Activated naive CD8-positive, alpha-beta T cell treated with anti-CD3 and anti-CD28 coated beads for 36 hours (primary cell): ENCODE measurements around the gene KRT3. TPM values are rescaled to one million over a fixed set of nuclear protein-coding genes. Genes with fewer than 3 reads are reported as not detected.
"Not testable (repeated sequence)": the region's sequence is repeated elsewhere in the genome, so short reads cannot be mapped to it uniquely, and the experiment has no call there.

Experiments used
- DNase-seq: peaks from one replicate; pipeline ENCODE4 v3.0.0; 2021
- H3K27ac Mint-ChIP-seq: one replicate; pipeline ENCODE4 v1.8.0; 2022; ENCODE audit warnings: mild to moderate bottlenecking, moderate library complexity, mixed read lengths
- H3K27me3 Mint-ChIP-seq: one replicate; pipeline ENCODE4 v1.8.0; 2022; ENCODE audit warnings: mild to moderate bottlenecking, mixed read lengths
- H3K36me3 Mint-ChIP-seq: one replicate; pipeline ENCODE4 v1.8.0; 2021; ENCODE audit warnings: mild to moderate bottlenecking, mixed read lengths
- H3K4me1 Mint-ChIP-seq: one replicate; pipeline ENCODE4 v1.8.0; 2021; ENCODE audit warnings: mixed read lengths
- H3K4me3 Mint-ChIP-seq: one replicate; pipeline ENCODE4 v1.8.0; 2022; ENCODE audit warnings: mild to moderate bottlenecking, moderate library complexity, mixed read lengths
- H3K9me3 Mint-ChIP-seq: one replicate; pipeline ENCODE4 v1.8.0; 2022; ENCODE audit warnings: mixed read lengths
- total RNA-seq, 2 experiments: library from RNA; stranded (reverse); gene quantifications; one replicate each; pipeline ENCODE4 v1.2.3, GENCODE V29; 2021

KRT3 gene
- total RNA-seq, 2 experiments from 2014 or later: not detected

- no peaks in the 10 kb centered on the region for H3K4me1 Mint-ChIP-seq
- no peaks in the 10 kb centered on the region for H3K36me3 Mint-ChIP-seq
- H3K27me3 Mint-ChIP-seq: no peaks in the 10 kb centered on the region
- H3K9me3 Mint-ChIP-seq: peaks cover 13% of the 10 kb centered on the region
- no peak overlapping the region for H3K4me3 Mint-ChIP-seq
- no peak for DNase-seq
- H3K27ac Mint-ChIP-seq: no peak overlapping the region
Observed at GRCh38 chr12:52759695-52760094, 36.2 kb downstream of the KRT3 start.

- no peak overlapping the region for H3K4me3 Mint-ChIP-seq
- DNase-seq: no peak
- no peaks in the 10 kb centered on the region for H3K4me1 Mint-ChIP-seq
- peaks cover 13% of the 10 kb centered on the region for H3K9me3 Mint-ChIP-seq
- H3K27me3 Mint-ChIP-seq: no peaks in the 10 kb centered on the region
- no peaks in the 10 kb centered on the region for H3K36me3 Mint-ChIP-seq
- H3K27ac Mint-ChIP-seq: no peak overlapping the region
Observed at GRCh38 chr12:52759218-52759617, 36.7 kb downstream of the KRT3 start.

- Mint-ChIP-seq H3K27ac (no peak overlapping the region), H3K4me1 (no peaks in the 10 kb centered on the region), H3K4me3 (no peak overlapping the region), H3K27me3 (no peaks in the 10 kb centered on the region), H3K36me3 (no peaks in the 10 kb centered on the region), H3K9me3 (peaks cover 13% of the 10 kb centered on the region)
- no peak for DNase-seq
Observed at GRCh38 chr12:52757449-52758176, 38.3 kb downstream of the KRT3 start.

- no peaks in the 10 kb centered on the region for H3K4me1 Mint-ChIP-seq
Observed at GRCh38 chr12:52756281-52756960, 39.5 kb downstream of the KRT3 start.

GRCh38 chr12:52755533-52755932 is 40.4 kb downstream of the KRT3 start:
- Mint-ChIP-seq H3K36me3 (no peaks in the 10 kb centered on the region), H3K4me1 (no peaks in the 10 kb centered on the region), H3K4me3 (no peak overlapping the region), H3K27me3 (no peaks in the 10 kb centered on the region), H3K27ac (no peak overlapping the region), H3K9me3 (peaks cover 7% of the 10 kb centered on the region)
- no peak for DNase-seq

More at GRCh38 chr12:52756281-52756960, 39.5 kb downstream of the KRT3 start:
- Mint-ChIP-seq H3K9me3 (peaks cover 11% of the 10 kb centered on the region), H3K27me3 (no peaks in the 10 kb centered on the region), H3K4me3 (no peak overlapping the region), H3K36me3 (no peaks in the 10 kb centered on the region), H3K27ac (no peak overlapping the region)
- no peak for DNase-seq

- no peaks in the 10 kb centered on the region for H3K9me3 Mint-ChIP-seq
- H3K4me1 Mint-ChIP-seq: peaks cover under 1% of the 10 kb centered on the region
- H3K27me3 Mint-ChIP-seq: peaks cover 3% of the 10 kb centered on the region
- no peaks in the 10 kb centered on the region for H3K36me3 Mint-ChIP-seq
- H3K4me3 Mint-ChIP-seq: no peak overlapping the region
- no peak for DNase-seq
- H3K27ac Mint-ChIP-seq: no peak overlapping the region
Observed at GRCh38 chr12:52754135-52754534, 41.8 kb downstream of the KRT3 start.

GRCh38 chr12:52753283-52753682 is 42.6 kb downstream of the KRT3 start:
- no peak overlapping the region for H3K27ac Mint-ChIP-seq
- no peaks in the 10 kb centered on the region for H3K36me3 Mint-ChIP-seq
- no peak for DNase-seq
- no peaks in the 10 kb centered on the region for H3K9me3 Mint-ChIP-seq
- no peak overlapping the region for H3K4me3 Mint-ChIP-seq
- peaks cover 9% of the 10 kb centered on the region for H3K4me1 Mint-ChIP-seq
- H3K27me3 Mint-ChIP-seq: peaks cover 4% of the 10 kb centered on the region

- peaks cover 11% of the 10 kb centered on the region for H3K4me1 Mint-ChIP-seq
- peaks cover 4% of the 10 kb centered on the region for H3K27me3 Mint-ChIP-seq
- no peak overlapping the region for H3K27ac Mint-ChIP-seq
- no peak overlapping the region for H3K4me3 Mint-ChIP-seq
- DNase-seq: no peak
- no peaks in the 10 kb centered on the region for H3K36me3 Mint-ChIP-seq
- H3K9me3 Mint-ChIP-seq: no peaks in the 10 kb centered on the region
Observed at GRCh38 chr12:52752516-52752915, 43.4 kb downstream of the KRT3 start.

- Mint-ChIP-seq H3K27ac (no peak overlapping the region), H3K36me3 (no peaks in the 10 kb centered on the region), H3K4me3 (no peak overlapping the region), H3K4me1 (peaks cover 11% of the 10 kb centered on the region), H3K27me3 (peaks cover 4% of the 10 kb centered on the region), H3K9me3 (no peaks in the 10 kb centered on the region)
- DNase-seq: no peak
Observed at GRCh38 chr12:52751795-52752194, 44.1 kb downstream of the KRT3 start.

GRCh38 chr12:52750532-52750931 is 45.4 kb downstream of the KRT3 start:
- not testable (repeated sequence) for H3K36me3 Mint-ChIP-seq, H3K27me3 Mint-ChIP-seq, H3K27ac Mint-ChIP-seq, DNase-seq, H3K9me3 Mint-ChIP-seq, H3K4me3 Mint-ChIP-seq
- peaks cover 11% of the 10 kb centered on the region for H3K4me1 Mint-ChIP-seq

- no peaks in the 10 kb centered on the region for H3K9me3 Mint-ChIP-seq
- peaks cover 4% of the 10 kb centered on the region for H3K27me3 Mint-ChIP-seq
- H3K27ac Mint-ChIP-seq: no peak overlapping the region
- H3K36me3 Mint-ChIP-seq: no peaks in the 10 kb centered on the region
- no peak overlapping the region for H3K4me3 Mint-ChIP-seq
- H3K4me1 Mint-ChIP-seq: peaks cover 11% of the 10 kb centered on the region
- no peak for DNase-seq
Observed at GRCh38 chr12:52749827-52750226, 46.1 kb downstream of the KRT3 start.

GRCh38 chr12:52748578-52748977 is 47.3 kb downstream of the KRT3 start:
- no peaks in the 10 kb centered on the region for H3K36me3 Mint-ChIP-seq
- no peak overlapping the region for H3K4me3 Mint-ChIP-seq
- DNase-seq: no peak
- peaks cover 11% of the 10 kb centered on the region for H3K27me3 Mint-ChIP-seq
- no peaks in the 10 kb centered on the region for H3K9me3 Mint-ChIP-seq
- H3K4me1 Mint-ChIP-seq: peaks cover 11% of the 10 kb centered on the region
- no peak overlapping the region for H3K27ac Mint-ChIP-seq

- Mint-ChIP-seq H3K27ac (no peak overlapping the region), H3K36me3 (no peaks in the 10 kb centered on the region), H3K4me1 (peaks cover 11% of the 10 kb centered on the region), H3K27me3 (peaks cover 18% of the 10 kb centered on the region), H3K9me3 (no peaks in the 10 kb centered on the region), H3K4me3 (no peak overlapping the region)
- DNase-seq: no peak
Observed at GRCh38 chr12:52745554-52745953, 50.4 kb downstream of the KRT3 start.

GRCh38 chr12:52744493-52745156 is 51.3 kb downstream of the KRT3 start:
- H3K4me3 Mint-ChIP-seq: no peak overlapping the region
- H3K4me1 Mint-ChIP-seq: peaks cover 11% of the 10 kb centered on the region
- no peaks in the 10 kb centered on the region for H3K9me3 Mint-ChIP-seq
- DNase-seq: no peak
- H3K27me3 Mint-ChIP-seq: peaks cover 23% of the 10 kb centered on the region
- no peaks in the 10 kb centered on the region for H3K36me3 Mint-ChIP-seq
- no peak overlapping the region for H3K27ac Mint-ChIP-seq

- H3K4me1 Mint-ChIP-seq: no peaks in the 10 kb centered on the region
- no peak overlapping the region for H3K27ac Mint-ChIP-seq
- no peaks in the 10 kb centered on the region for H3K36me3 Mint-ChIP-seq
- no peak for DNase-seq
- peaks cover 19% of the 10 kb centered on the region for H3K27me3 Mint-ChIP-seq
- no peak overlapping the region for H3K4me3 Mint-ChIP-seq
- no peaks in the 10 kb centered on the region for H3K9me3 Mint-ChIP-seq
Observed at GRCh38 chr12:52742822-52743457, 53.0 kb downstream of the KRT3 start.
